OCI-LY3 (cell line): ENCODE measurements around the gene NME5.
"Not testable (repeated sequence)": the region's sequence is repeated elsewhere in the genome, so short reads cannot be mapped to it uniquely, and the experiment has no call there.

Experiments
- H2AFZ ChIP-seq: fragments of 200-600, 300-600 bp; shearing (Covaris generic); 2 replicates; pipeline ENCODE4 v1.6.0; 2014; ENCODE audit warnings: antibody characterized with exemption, low read depth, low read length
- H3K27ac ChIP-seq: fragments of 200-600, 300-600 bp; sonication (generic); 2 replicates; pipeline ENCODE4 v1.5.1; 2014; ENCODE audit warnings: mild to moderate bottlenecking, low read length, moderate library complexity, mixed read lengths
- H3K27me3 ChIP-seq: fragments of 200-600, 300-600 bp; sonication (generic); 2 replicates; pipeline ENCODE4 v1.6.1; 2014; ENCODE audit warnings: low read depth, low read length, mixed read lengths
- H3K36me3 ChIP-seq: fragments of 200-600, 300-600 bp; sonication (generic); replicated peaks from 2 replicates; pipeline ENCODE3; 2014; ENCODE audit warnings: low read depth, low read length, mixed read lengths
- H3K4me1 ChIP-seq: fragments of 300-600, 200-600 bp; sonication (generic); 2 replicates; pipeline ENCODE4 v1.6.1; 2014; ENCODE audit warnings: low read length, mixed read lengths
- H3K4me2 ChIP-seq: fragments of 200-600, 300-600 bp; sonication (generic); 2 replicates; pipeline ENCODE4 v1.6.1; 2014; ENCODE audit warnings: low read length, mixed read lengths
- H3K4me3 ChIP-seq: fragments of 300-600, 200-600 bp; sonication (generic); 2 replicates; pipeline ENCODE4 v1.5.1; 2014; ENCODE audit warnings: antibody characterized with exemption, mild to moderate bottlenecking, low read length, moderate library complexity
- H3K79me2 ChIP-seq: fragments of 300-600, 200-600 bp; shearing (Covaris generic); 2 replicates; pipeline ENCODE4 v1.6.1; 2014; ENCODE audit warnings: mild to moderate bottlenecking, low read length, mixed read lengths
- H3K9ac ChIP-seq: fragments of 300-600, 200-600 bp; shearing (Covaris generic); 2 replicates; pipeline ENCODE4 v1.6.0; 2014; ENCODE audit warnings: mild to moderate bottlenecking, low read length, moderate library complexity
- H3K9me3 ChIP-seq: fragments of 200-600, 300-600 bp; shearing (Covaris generic); 2 replicates; pipeline ENCODE4 v1.6.1; 2014; ENCODE audit warnings: low read length, mixed read lengths; ENCODE audit not compliant: insufficient read depth
- H4K20me1 ChIP-seq: fragments of 200-600, 300-600 bp; sonication (generic); 2 replicates; pipeline ENCODE4 v1.6.1; 2016; ENCODE audit warnings: low read length, mixed read lengths; ENCODE audit not compliant: insufficient read depth
- EZH2phosphoT487 ChIP-seq: fragments of 200-600 bp; shearing (Covaris generic); IDR thresholded peaks from 2 replicates; pipeline ENCODE4 v1.6.1; 2018; ENCODE audit warnings: antibody characterized with exemption, mixed run types, low read depth
- TF ChIP-seq, protein P1 (sequence below): fragments of 200-600, 300-600 bp; sonication (generic); IDR thresholded peaks from 2 replicates; pipeline ENCODE4 v1.5.1; 2014; ENCODE audit warnings: antibody characterized with exemption, low read length, low read depth

NME5 gene

DNA sequence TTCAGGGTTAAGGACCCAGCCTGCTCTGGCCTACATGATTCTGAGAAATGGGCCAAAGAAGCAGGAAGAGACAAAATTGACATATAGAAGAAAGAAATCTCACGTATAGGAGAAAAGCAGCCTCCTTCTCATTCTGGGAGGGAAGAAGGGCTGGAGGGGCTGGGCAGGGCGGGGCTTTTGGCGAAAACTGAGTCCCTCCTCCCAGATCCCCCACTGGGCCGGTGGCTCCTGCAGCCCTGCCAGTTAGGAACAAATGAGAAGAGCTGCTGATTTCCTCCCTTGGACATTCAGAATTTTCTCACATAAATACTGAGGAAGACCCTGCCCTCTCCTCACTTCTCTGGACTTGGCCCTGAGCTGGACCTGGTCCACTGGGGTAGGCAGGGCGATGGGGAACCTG, 55.5 kb downstream of the NME5 start, which contains the start of gene WNT8A:
WNT8A (plus strand) TSS at position 332 of the 400 bp plus-strand sequence. CDS start 95 bp downstream, outside the sequence.
- Histone ChIP-seq H3K27me3 (no peaks in the 10 kb centered on the region), H3K27ac (no peak within 1 kb of the TSS), H3K9me3 (no peaks in the 10 kb centered on the region), H3K36me3 (no peaks in the 10 kb centered on the region), H3K4me1 (peaks cover 26% of the 10 kb centered on the region), H3K4me3 (no peak within 1 kb of the TSS), H3K4me2 (no peak within 1 kb of the TSS), H3K79me2 (no peaks in the 10 kb centered on the region), H4K20me1 (no peaks in the 10 kb centered on the region), H3K9ac (no peak within 1 kb of the TSS), H2AFZ (0 out of 2 replicates have a peak within 1 kb of the TSS, but pooled peaks have one; percentile 46)
- TF ChIP-seq EZH2phosphoT487 = no peak
- TF ChIP-seq, protein P1, sequence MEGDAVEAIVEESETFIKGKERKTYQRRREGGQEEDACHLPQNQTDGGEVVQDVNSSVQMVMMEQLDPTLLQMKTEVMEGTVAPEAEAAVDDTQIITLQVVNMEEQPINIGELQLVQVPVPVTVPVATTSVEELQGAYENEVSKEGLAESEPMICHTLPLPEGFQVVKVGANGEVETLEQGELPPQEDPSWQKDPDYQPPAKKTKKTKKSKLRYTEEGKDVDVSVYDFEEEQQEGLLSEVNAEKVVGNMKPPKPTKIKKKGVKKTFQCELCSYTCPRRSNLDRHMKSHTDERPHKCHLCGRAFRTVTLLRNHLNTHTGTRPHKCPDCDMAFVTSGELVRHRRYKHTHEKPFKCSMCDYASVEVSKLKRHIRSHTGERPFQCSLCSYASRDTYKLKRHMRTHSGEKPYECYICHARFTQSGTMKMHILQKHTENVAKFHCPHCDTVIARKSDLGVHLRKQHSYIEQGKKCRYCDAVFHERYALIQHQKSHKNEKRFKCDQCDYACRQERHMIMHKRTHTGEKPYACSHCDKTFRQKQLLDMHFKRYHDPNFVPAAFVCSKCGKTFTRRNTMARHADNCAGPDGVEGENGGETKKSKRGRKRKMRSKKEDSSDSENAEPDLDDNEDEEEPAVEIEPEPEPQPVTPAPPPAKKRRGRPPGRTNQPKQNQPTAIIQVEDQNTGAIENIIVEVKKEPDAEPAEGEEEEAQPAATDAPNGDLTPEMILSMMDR = no peak

DNA sequence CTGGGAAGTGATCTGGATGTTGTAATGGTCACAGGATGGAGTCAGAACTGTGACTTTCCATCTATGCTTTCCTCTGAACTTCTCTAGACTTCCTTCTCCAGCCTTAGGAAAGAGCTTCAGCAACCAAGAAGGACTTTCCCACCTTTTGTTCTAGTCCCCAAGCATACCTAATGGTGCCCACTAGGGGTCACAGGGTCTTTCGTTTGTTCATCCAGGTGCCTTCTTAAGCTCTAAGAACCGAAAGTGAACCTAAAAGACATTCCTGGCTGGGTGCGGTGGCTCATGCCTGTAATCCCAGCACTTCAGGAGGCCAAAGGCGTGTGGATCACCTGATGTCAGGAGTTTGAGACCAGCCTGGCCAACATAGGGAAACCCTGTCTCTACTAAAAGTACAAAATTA, 57.2 kb downstream of the NME5 start:
- TF ChIP-seq, protein P1 = peak; percentile 23
- TF ChIP-seq EZH2phosphoT487 = no peak
- Histone ChIP-seq H3K9me3 (no peaks in the 10 kb centered on the region), H3K27ac (peak overlapping the region; percentile 54; the same call in 1 of the 2 replicates), H3K36me3 (no peaks in the 10 kb centered on the region), H3K4me3 (peak overlapping the region; percentile 74; the same call in 1 of the 2 replicates), H3K79me2 (no peaks in the 10 kb centered on the region), H3K4me2 (peak overlapping the region; percentile 79), H3K27me3 (no peaks in the 10 kb centered on the region), H4K20me1 (no peaks in the 10 kb centered on the region), H3K9ac (peak overlapping the region; percentile 58), H3K4me1 (peaks cover 26% of the 10 kb centered on the region), H2AFZ (no peak overlapping the region)

DNA sequence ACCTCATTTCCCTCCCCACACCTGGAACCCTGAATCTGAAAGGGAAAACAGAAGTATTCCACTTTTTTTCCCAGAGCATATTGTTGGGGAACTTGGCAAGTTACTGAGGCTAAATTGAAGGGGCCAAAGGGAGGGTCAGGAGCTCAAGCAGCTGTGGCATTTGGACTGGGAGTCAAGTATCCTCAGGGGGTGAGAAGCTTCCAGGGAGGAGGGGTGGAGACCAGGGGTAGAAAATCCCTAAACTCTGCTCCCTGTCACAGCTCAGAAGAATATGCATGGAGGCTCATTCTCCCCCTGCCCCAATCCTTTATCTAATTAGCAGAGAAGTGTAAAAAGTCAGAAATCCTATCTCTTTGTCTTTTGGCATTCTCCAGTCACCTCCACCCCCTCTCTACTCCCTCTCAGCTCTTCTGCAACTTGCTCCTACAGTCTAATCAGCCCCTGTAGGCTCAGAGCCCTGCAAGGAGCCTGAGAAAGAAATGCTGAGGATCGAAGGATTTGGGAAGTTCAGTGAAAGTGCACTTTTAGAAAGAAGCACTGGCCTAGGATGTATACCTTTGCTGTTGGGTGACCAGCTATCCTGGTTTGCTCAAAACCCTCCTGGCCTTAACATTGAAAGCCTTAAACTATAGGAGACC, 61.1 kb downstream of the NME5 start:
- no peak overlapping the region for H3K27ac ChIP-seq
- H3K4me1 ChIP-seq = peaks cover 23% of the 10 kb centered on the region
- H3K36me3 ChIP-seq = no peaks in the 10 kb centered on the region
- TF ChIP-seq, protein P1 = no peak
- no peak for TF ChIP-seq EZH2phosphoT487
- H2AFZ ChIP-seq = no peak overlapping the region
- no peaks in the 10 kb centered on the region for H3K27me3 ChIP-seq
- no peak overlapping the region for H3K4me2 ChIP-seq
- no peak overlapping the region for H3K9ac ChIP-seq
- H3K79me2 ChIP-seq = no peaks in the 10 kb centered on the region
- H3K4me3 ChIP-seq = no peak overlapping the region
- no peaks in the 10 kb centered on the region for H4K20me1 ChIP-seq
- no peaks in the 10 kb centered on the region for H3K9me3 ChIP-seq

DNA sequence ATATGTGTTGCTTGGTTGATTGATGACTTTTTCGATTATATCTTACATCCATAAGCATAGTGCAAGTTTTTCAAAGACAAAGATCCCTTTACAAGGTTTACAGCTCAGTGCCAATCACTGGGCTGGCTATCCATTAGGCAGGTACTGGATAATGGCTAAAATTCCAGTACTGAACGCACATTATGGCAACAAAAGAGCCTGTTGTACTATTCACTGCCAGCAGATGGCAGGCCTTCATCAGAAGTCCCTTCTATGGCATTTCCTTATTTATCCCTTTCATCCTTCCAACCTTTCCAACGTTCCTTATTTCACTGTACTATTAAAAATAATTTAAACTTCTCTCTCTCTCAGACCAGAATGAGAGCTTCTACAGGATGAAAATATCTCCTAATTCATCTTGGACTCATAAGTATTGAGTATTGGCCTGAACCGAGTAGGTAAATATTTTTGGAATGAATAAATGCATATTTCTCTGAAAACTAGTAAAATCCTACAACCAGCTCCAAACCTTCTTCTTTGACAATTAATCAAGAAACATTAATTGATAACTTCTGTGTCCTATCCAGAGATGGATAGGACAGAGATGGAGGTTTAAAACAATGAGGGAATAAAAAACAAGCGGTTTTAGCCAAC, 62.0 kb downstream of the NME5 start:
- H3K27me3 ChIP-seq = no peaks in the 10 kb centered on the region
- H2AFZ ChIP-seq = no peak overlapping the region
- no peak overlapping the region for H3K4me2 ChIP-seq
- TF ChIP-seq EZH2phosphoT487 = no peak
- TF ChIP-seq, protein P1 = peak; percentile 80
- peaks cover 21% of the 10 kb centered on the region for H3K4me1 ChIP-seq
- H3K4me3 ChIP-seq = no peak overlapping the region
- no peaks in the 10 kb centered on the region for H4K20me1 ChIP-seq
- H3K9ac ChIP-seq = no peak overlapping the region
- H3K27ac ChIP-seq = no peak overlapping the region
- no peaks in the 10 kb centered on the region for H3K79me2 ChIP-seq
- H3K9me3 ChIP-seq = no peaks in the 10 kb centered on the region
- H3K36me3 ChIP-seq = no peaks in the 10 kb centered on the region

DNA sequence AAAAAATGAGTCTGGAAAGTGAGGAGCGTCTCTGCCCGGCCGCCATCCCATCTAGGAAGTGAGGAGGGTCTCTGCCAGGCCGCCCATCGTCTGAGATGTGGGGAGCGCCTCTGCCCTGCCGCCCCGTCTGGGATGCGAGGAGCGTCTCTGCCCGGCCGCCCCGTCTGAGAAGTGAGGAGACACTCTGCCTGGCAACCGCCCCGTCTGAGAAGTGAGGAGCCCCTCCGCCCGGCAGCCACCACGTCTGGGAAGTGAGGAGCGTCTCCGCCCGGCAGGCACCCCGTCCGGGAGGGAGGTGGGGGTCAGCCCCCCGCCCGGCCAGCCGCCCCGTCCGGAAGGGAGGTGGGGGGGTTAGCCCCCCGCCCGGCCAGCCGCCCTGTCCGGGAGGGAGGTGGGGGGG, 69.2 kb downstream of the NME5 start:
- H3K4me2 ChIP-seq, H3K27ac ChIP-seq, H3K9me3 ChIP-seq, H3K4me3 ChIP-seq, H4K20me1 ChIP-seq, H3K79me2 ChIP-seq, H3K27me3 ChIP-seq, H3K9ac ChIP-seq, H3K36me3 ChIP-seq, H2AFZ ChIP-seq: not testable (repeated sequence)
- peaks cover 14% of the 10 kb centered on the region for H3K4me1 ChIP-seq
